VCaP (cell line): Measurements from ENCODE around the gene ZFPM1.

ENCODE experiments used
- H3K27ac ChIP-seq: fragments of 450-650 bp; 2 replicates; pipeline ENCODE4 v1.5.1; 2017
- TF ChIP-seq, protein P1 (sequence below): fragments of 450-650 bp; conservative IDR thresholded peaks from 2 replicates; pipeline ENCODE4 v1.5.1; 2017; ENCODE audit warnings: mild to moderate bottlenecking, moderate library complexity

Gene ZFPM1

DNA sequence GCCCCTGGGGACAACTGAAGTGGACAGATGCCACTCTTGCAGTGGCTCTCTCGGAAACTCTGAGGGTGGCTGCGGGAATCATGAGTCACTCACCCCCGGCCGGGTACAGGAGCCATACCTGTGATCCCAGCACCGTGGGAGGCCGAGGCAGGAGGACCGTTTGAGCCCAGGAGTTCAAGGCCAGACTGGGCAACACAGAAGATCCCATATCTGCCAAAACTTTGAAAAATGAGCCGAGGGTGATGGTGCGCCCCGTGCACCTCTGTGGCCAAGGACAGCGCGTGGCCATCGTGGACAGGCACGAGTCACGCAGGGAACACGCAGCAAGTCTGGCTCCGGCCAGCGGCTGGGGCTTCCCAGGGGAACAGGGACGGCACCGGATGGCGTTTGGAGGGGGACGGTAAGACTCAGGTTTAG is 75.8 kb downstream of the ZFPM1 start:
- H3K27ac ChIP-seq: no peak overlapping the region
- TF ChIP-seq, protein P1, sequence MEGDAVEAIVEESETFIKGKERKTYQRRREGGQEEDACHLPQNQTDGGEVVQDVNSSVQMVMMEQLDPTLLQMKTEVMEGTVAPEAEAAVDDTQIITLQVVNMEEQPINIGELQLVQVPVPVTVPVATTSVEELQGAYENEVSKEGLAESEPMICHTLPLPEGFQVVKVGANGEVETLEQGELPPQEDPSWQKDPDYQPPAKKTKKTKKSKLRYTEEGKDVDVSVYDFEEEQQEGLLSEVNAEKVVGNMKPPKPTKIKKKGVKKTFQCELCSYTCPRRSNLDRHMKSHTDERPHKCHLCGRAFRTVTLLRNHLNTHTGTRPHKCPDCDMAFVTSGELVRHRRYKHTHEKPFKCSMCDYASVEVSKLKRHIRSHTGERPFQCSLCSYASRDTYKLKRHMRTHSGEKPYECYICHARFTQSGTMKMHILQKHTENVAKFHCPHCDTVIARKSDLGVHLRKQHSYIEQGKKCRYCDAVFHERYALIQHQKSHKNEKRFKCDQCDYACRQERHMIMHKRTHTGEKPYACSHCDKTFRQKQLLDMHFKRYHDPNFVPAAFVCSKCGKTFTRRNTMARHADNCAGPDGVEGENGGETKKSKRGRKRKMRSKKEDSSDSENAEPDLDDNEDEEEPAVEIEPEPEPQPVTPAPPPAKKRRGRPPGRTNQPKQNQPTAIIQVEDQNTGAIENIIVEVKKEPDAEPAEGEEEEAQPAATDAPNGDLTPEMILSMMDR: no peak

DNA sequence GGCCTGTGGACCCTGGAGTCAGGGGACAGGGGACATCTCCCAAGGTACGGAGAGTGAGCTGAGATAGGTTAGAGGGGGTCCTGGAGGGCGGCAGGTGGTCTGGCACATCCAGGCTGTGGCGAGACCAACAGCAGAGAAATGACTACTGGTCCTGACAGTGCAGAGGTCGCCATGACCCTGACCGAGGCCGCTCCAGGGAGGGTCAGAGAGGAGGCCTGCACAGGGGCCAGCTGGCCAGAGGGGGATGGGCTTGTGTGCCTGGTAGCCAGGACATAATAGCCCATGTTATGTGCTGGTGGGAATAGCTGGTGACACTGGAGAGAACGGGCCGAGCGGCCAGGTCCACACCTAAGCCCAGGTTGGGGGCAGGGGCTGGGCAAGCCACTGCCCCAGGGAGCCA is 76.5 kb downstream of the ZFPM1 start:
- TF ChIP-seq, protein P1: no peak
- H3K27ac ChIP-seq: no peak overlapping the region

DNA sequence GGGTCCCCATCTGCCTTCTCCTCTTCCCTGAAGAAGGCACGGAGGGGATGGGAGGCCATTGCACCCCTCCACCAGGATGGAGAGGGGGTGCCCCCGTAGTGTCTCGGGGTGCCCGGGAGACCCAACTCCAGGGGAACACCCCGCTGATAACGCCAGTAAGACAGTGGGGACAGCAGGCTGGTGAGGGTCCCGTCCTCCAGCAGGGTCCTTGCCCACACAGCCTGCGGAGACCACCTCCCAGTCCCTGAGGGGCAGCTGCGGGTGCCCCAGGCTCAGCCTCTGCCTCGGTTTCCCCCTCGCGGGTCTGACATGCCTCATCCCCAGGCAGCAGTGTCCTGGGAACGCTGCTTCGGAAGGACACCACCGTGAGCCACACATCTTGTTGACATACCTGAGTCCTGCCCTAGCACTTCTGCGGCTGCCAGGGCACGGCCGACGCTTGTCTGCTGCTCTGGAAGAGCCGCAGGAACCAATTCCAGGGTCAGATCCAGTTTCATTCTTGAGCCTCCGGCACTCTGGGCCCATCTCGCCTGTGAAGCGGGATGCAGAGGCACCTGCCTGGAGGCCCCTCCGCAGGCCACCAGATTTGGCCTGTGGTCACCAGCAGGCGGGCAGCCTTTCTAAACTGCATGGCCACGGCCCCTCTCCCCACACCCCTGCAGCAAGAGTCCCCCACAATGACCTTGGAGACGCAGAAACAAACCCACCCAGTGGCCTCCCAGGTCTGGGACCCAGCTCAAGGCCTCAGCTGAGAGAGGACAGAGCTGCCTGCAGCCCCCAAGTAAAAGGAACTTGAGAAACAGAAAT is 77.2 kb downstream of the ZFPM1 start:
- TF ChIP-seq, protein P1: no peak
- no peak overlapping the region for H3K27ac ChIP-seq

DNA sequence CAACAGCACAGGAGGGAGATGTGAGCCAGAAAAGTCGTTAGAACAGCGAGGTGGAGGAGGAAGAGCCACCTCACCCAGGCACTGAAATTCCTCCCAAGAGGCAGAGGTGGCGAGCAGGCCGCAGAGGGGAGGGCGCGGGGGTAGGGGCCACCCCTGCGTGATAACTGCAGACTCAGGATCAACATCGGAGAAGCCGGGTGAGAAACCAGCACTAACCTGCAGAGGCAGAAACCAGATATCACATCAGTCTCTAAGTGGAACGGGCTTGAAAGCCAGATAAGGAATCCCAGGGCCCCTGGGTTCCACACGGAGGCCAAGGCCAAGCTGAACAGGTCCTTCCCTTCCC is 77.8 kb downstream of the ZFPM1 start:
- TF ChIP-seq, protein P1: no peak
- no peak overlapping the region for H3K27ac ChIP-seq

DNA sequence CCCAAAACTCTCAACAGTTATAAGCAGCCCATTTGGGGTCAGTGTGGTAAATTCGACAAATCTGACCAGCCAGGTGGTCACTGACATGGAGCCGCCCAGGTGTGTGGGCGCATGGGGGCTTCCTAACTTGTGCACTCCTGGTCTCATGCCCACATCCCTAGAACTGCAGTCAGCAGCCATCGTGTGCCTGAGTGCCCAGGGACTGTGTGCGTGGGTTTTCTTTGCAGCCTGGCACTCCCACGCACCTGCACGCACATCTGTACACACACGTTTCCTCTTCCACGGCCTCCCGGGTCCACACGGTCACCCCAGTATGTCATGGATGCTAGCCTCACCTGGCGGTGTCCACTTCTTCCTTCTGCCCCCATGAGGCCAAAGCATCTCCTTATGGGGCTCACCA is 78.3 kb downstream of the ZFPM1 start:
- TF ChIP-seq, protein P1: no peak
- H3K27ac ChIP-seq: no peak overlapping the region

DNA sequence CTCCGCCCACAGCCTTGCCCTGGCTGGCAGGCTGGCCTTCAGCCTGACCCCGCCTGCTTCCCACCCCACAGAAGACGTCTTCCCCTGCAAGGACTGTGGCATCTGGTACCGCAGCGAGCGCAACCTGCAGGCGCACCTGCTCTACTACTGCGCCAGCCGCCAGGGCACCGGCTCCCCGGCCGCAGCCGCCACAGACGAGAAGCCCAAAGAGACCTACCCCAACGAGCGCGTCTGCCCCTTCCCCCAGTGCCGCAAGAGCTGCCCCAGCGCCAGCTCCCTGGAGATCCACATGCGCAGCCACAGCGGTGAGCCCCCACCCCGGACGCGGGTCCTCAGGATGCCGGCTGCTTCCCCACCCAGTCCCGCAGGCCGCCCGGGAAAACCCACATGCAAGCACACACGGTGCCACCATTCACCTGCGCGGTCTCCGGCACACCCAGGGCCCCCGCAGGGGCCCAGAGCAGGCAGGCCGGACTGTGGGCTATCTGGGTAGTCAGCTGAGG is 78.9 kb downstream of the ZFPM1 start:
- H3K27ac ChIP-seq: no peak overlapping the region
- TF ChIP-seq, protein P1: no peak

DNA sequence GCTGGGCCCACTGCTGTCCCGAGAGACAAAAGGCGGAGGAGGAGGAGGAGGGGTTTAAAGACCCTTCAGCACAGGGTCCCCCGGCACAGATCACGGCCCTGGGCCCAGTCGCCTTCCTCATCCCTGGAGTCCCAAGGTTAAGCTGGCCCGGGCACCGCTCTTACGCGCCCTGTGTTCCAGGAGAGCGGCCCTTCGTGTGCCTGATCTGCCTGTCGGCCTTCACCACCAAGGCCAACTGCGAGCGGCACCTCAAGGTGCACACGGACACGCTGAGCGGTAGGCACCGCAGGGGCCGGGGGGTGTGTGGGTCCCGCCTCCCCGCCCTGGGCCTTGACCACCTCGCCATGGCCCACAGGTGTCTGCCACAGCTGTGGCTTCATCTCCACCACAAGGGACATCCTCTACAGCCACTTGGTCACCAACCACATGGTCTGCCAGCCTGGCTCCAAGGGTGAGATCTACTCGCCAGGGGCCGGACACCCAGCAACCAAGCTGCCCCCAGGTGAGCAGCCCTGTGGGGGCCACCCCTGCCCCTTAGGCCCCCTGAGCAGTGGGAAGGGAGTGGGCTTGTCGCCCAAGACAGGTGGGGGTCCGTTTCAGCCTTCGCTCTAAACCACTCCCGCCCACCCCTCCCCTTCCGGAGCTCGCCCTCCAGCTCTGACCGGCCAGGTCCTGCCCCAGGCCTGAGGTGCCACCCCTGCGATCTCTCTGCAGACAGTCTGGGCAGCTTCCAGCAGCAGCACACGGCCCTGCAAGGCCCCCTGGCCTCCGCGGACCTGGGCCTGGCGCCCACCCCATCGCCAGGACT is 79.6 kb downstream of the ZFPM1 start:
- TF ChIP-seq, protein P1: no peak
- no peak overlapping the region for H3K27ac ChIP-seq
